Activated CD4-positive, alpha-beta T cell treated with anti-CD3 and anti-CD28 coated beads, Interleukin-2, amount 50 U/mL, for 48 hours (primary cell): ENCODE results near the gene TMEFF1.

Experiments used
- DNase-seq, 2 experiments: peaks; one replicate each; pipeline ENCODE4 v3.0.0-alpha.2; 2020

The TMEFF1 gene

DNA sequence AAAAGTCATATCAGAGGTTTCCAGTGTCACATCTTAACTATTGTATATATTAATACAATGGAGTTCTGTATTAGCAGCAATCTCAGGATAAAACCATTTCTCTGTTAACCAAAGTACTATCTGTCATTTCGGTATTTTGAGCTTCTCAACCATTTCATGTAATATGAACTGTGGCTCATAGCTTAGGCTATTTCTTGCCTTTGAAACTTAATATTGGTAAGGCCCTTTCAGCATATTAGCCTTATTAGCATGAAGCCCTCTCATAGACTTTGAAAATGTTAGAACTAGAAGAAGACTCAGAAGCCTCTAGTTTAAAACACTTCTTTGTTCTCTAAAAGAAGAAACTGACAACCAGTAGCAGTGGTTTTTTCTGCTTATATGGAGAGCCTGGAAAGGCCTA lies 105.7 kb downstream of the TMEFF1 start:
- no peak for DNase-seq

DNA sequence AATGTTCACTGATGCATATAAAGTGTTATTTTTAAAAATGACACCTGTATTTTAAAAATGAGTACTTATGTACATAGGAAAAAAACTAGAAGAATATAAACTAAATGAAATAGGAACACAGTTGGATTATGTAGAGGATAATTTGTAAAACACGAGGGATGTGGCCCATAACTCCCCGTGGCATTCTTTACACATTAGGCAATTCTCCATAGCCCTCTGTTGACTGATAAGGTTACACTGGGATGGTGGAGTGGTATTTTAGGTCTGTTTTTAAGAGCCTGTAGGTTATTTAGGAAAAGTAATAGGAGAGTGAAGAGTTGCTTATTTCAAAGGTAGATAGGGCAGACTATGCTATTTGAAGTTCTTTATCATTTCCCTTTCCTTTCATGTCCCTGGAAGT lies 106.7 kb downstream of the TMEFF1 start:
- DNase-seq, result no peak

DNA sequence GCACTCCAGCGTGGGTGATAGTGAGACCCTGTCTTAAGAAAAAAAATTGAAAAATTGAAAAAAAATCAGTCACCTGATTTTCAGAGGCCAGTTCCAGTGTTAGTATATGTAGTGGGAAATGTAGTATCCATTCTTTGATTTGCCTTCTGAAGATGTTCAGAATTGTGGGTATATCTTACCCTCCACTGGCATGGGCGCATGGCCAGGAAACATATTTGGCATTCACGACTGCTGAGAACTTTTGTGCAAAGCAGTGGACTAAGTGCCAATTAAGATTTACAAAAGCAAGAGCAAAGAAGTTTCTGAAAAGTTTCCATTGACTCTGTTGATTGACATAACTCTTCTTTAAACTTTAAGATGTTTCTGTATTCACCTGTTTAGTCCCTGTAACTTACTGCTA lies 107.3 kb downstream of the TMEFF1 start:
- no peak for DNase-seq

DNA sequence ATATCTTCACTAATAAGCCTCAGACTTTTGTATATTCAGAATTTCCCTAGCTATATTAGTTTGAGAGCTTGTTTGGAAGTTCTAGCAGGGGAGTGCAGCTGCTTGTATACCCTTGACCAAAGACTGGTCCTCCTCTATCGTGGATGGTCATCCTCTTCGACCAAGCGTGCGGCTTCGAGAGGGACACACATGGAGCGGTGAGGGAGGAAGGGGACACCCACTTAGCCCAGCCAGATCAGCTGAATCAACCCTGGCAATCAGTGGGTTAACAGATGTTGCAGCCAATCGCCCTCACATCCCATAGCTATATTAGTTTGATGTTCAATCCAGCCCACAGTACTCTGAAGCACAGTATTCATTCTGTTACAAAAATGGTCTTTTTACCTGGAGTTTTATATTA lies 108.1 kb downstream of the TMEFF1 start:
- DNase-seq, result no peak

DNA sequence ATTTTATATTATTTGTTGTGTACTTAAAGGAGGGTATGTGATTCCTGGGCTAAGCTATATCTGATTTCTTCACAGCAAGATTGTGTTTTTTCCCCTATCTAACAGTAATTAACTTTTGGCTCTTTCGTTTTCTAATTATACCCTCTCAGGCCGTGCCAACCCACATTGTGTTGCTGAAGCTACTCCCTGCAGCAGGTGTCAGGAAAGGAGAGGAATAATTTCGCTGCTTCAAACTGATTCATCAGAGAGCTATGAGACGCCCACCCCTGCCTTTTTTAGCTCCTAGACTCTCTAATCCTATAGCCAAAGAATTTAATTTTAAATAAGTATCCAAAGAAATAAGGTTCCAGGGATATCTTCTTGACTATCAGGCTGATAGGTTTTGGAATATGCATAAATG lies 108.7 kb downstream of the TMEFF1 start:
- DNase-seq, result no peak

DNA sequence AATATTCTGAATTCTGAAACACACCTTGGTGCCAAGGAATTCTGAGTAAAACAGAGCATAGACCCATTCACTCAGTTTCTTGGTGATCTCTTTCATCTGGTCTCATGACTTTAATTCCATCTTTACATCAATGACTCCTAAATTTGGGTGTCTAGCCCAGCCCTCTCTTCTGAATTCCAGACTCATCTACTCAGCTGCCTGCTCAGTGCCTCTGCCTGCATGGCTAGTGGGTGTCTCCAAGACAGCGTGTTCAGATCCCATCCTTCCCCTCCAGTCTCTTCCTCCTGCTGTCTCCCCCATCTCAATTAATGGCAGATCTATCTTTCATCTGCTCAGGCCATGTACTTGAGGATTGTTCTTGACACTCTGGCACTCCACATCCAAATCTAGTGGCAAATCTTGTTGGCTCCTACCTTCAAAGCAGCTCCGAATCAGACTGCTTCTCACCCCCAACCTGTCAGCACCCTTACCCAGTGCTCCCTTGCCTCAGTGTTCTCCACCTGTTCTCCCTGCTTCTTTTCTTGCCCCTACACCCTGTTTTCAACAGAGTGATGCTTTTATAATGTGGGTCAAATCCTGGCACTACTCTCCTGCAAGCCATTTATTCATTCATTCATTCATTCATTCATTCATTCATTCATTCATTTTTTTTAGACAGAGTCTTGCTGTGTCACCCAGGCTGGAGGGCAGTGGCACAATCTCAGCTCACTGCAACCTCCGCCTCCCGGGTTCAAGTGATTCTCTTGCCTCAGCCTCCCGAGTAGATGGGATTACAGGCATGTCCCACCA lies 110.3 kb downstream of the TMEFF1 start:
- no peak for DNase-seq

DNA sequence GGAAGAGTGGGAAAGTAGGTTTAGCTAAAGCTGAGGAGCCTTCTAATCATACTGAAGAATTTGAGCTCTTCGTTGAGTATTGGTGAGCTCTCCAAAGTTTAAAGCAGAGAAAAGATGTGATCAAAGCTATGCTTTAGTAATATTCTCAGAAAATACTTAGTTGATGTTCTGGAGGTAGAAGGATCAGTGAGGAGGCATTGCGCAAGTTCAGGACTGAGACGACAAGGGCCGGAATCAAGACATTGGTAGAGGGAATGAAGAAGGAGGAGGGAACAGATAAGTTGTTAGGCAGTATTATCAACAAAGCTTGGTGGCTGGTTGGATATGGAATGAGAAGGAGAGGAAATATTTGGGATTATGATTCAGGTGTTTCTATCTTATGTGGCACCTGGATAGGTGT lies 112.0 kb downstream of the TMEFF1 start:
- DNase-seq, result no peak

DNA sequence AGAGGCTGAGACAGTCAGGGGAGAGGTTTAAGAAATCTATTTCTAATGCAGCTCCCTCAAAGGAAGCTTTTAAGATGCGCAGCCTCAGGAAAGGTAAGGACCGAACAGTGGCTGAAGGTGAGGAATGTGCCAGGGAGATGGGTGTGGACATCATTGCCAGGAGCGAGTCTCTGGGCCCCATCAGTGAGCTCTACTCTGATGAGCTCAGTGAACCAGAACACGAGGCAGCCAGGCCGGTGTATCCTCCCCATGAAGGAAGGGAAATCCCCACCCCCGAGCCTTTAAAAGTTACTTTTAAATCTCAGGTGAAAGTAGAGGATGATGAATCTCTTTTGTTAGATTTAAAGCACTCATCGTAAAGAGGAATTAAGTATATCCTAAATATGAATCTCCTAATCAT lies 113.1 kb downstream of the TMEFF1 start:
- DNase-seq, result no peak

DNA sequence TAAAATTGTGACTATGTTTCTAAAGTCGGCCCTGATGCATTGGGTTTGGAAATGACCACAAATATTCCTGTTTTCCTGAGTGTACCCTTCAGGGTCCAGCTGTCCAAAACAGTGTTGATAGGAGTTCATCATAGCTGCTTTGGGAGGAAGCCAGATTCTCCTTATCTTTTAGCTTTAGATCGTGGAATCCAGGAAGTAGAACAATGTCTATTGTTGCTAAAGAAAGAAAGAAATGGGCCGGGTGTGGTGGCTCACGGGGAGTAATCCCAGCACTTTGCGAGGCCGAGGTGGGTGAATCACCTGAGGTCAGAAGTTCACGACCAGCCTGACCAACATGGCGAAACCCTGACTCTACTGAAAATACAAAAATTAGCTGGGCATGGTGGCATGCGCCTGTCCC lies 114.4 kb downstream of the TMEFF1 start:
- DNase-seq, result no peak

DNA sequence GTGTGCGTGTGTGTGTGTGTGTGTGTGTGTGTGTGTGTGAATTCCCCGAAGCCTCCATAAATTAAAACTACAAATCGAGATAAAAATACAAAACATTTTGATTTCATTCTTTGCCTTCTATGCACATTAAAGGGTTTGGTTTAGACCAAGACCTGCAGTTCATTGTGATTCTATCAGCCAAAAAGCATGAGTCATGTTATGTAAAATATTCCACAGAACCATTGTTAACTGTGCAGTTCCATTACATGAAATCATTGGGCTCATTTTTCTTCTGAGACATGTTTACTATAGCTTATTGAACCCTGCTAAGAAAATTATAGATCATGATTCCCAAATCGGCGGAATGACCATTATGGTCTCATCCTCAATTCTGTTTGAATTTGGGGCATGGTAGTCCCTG lies 116.6 kb downstream of the TMEFF1 start:
- DNase-seq, result no peak

DNA sequence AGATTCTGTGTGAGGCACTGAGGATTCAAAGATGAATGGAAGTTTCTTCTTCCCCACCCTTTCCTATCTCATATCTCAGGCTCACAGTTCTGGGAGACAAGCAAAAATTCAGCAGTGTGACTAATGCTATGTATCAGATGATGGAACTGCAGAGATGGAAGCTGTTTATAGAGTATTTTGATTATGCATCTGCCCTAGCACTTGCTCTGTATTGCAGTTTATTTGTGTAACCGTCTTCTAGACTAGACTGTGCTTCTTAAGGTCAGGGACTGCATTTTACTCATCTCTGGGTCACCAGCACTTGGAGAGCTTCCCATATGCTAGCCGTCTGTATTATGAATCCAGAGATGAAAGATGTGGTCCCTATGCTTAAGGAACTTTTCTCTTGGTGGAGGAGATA lies 117.5 kb downstream of the TMEFF1 start:
- no peak for DNase-seq

DNA sequence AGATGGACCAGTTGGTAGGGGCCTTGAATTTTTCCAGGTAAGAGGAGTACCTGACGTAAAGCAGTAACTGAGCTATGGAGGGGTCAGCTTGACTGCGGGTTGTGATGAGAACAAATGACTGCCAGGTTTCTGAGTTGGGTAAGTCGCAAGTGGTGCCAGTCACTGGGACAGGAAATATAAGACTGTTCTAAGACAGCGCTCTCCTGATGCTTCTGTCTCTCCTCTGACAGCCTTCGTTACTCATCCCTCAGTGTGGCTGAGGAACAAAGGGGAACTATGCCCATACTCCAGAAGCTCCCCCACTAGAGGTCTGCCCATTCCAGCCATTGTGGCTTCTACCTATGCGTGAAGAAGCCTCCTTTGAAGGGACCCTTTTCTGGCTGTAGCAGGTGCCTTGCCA lies 118.2 kb downstream of the TMEFF1 start:
- DNase-seq, result no peak

DNA sequence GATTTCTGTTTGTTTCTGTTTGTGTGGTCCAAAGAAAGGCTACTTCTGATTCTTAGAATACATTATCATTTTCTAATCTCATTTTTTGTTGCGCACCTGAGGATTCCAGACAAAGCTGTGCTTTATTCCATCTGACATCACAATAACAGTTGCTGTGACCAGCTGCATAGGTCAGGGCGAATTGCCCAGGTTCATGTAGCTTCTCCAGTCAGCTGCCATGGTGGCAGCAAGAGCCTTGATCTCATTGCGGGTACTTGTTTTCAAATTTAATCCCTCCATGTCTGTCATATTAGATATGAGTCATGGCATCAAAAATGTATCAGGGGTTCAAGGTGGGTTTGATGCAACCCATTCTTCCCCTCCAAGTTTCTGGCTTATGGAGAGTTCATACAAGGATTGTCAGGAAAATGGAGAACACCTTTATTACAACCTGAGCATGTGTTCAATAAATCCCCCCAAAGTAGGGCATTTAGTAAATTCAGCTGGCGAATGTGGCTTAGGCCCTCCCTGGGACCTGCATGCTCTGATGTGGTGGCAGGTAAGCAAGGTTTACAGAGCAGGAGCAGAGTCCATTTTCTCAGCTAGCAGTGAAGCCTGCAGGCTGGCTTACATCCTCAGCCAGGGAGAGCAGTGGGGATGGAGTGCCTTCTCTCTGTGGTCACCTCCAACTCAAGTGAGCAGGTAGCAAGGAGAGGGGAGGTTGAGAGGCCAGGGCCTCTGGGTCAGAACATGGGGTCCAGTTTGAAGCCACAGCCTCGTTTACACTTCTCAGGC lies 118.9 kb downstream of the TMEFF1 start:
- DNase-seq, result no peak

DNA sequence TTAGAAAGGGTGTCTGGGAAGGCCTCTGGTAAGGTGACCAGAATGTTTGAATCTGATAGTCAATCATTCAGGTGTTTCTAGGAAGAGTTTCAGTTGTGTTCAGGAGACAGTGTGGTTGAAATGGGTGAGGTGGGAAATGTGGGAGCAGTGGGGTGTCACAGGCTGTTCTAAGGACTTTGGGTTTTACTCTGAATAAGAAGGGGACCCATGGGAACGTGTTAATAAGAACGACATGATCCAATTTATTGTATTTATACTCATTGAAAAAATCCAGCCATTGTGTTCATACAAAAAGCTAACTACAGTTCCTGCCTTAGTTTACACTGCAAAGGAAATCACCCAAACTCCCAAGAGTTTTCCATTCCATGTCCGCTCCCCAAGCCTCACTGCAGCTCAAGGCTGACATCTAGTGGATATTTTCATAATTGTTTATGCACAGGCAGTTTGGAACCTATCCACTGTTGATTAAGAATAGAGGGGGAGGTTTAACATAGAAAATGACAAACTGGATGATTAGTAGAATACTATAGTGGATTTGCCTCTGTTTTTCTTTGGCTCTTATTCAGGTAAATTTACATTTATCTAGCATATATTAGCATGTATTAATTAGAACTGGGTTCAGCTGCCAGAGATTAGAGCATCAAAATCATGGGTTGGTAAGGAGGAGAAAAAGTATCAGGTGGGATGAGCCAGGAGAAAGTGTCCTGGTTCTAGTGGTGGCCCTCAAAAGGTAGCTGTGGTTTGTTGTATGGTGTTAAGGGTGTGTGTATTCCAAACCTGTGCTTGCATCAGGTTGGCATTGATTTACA lies 122.6 kb downstream of the TMEFF1 start:
- peak in 1 of 2 experiments; percentile 20 for DNase-seq

DNA sequence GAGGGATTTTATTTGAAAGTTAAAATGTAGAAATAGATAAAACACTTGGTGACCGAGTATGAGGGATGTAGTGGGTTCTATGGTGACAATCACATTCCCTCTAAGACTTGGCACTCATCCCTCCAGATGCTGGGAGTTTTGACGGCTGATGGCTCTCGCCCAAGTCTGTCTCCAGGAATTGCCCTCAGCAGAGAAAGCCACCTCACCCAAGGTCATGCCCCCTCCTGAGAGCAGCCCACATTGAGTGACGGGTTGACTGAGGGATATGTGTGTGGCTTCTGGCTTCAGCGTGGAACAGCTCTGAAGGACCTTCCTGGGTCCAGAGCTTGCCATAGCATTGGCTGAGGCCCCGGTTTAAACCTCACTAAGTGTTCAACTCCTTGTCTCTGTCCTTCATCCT lies 124.3 kb downstream of the TMEFF1 start:
- no peak for DNase-seq

DNA sequence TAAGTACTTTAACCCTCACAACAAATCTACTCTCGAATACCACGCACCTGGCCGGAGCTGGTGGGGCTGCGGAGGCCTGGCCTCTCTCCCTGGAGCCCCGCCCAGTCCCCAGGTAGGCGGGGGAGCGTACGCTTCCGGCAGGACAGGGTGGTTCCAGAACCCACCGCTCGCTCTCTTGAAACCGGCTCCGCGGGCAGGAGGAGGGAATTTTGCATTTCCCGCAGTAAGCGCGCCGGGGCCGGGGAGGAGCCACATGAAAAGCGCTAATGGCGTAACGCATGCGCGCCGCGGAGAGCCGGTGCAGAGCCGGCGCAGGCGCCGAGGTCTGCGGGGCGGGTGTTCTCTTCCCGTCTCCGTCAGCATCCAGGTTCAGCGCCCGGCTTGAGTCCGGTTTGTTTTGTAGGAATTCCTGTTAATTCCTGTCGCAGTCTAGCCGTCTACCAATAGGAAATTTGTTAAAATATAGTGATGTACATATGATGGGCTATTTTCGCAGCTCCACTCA lies 125.7 kb downstream of the TMEFF1 start:
- DNase-seq, result peak; percentile 81 to 85

DNA sequence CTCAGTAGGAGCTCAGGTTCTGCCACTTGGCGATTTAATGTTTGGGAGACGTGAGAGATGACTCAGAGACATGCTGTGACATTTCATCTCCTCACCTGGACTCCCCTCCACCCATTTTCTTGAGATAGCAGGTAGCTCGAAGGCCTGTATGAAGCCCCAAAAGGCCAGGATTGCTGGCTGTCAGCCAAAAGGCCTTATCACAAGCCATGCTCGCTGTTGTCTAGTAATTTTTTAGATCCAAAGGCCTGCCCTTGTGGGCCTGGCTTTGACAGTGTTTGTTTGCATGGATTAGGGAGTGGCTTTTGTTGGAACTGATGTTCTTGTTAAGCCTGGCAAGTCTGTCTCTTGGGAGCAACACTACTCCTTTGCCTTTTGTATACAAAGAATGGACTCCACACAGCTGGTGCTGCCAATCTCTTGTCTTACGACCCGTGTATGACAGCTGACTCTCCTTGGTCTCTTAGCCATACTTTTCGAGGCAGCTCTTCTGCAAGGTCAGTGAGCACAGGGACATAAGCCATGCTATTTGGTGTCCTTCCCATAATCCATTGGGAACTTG lies 127.7 kb downstream of the TMEFF1 start:
- DNase-seq, result no peak

DNA sequence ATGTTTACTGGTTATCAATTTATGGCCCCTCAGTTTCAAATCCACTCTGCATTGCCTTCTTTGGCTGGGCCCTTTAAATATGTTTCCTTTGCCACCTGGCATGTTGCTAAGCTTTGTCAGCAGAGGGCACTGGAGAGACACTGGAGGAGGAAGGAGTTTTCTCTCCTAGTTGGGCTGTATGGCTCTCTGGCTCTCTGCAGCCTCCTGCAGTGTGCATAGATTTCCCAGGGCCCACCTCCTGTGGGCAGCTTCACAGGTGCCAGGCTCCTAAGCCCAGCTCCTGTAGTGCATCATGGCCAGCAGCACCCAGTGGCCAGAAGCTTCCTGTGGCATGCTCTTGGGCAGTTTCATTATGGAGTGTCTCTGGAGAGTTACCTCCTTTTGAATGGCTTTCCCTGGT lies 128.3 kb downstream of the TMEFF1 start:
- DNase-seq, result peak; percentile 42 to 49

DNA sequence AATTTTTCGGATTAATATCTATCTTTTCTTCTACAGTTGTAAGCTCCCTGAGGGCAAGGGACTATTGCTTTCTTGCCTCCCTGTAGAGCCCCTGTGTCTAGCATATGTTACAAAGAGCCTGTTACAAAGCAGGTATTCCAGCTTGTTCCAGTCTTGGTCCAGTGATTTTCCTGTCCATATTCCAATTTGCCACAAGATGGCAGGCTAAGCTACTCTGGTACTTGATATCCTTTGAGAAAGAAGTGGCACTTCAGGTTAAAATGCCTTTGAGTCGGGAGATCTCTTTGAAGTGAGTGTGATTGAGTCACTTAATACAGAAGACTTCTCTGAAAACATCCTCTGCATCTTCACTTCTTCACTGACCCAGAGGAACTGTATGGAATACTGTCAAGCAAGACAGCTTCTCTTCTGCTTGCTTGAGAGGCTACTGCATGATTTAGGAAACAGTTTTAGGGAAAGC lies 129.4 kb downstream of the TMEFF1 start:
- no peak for DNase-seq

DNA sequence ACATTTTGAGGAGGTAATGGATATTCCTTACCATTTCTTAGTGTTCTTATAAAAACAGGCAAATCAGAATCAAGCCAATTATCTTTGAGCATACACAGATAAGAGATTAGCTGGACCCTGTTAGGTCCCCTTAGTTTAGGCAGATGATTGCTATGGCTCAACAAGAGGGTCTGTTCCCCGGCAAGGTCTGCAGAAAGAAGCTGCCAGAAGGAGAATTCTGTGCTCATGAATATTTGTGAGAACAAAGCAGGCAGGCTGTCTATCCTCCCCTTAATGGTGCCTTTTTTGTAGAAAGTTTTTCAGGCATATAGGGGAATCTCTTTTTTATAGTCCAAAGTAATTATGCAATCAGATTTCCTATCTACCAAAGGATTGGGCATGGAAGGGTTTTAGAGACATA lies 132.5 kb downstream of the TMEFF1 start:
- no peak for DNase-seq

DNA sequence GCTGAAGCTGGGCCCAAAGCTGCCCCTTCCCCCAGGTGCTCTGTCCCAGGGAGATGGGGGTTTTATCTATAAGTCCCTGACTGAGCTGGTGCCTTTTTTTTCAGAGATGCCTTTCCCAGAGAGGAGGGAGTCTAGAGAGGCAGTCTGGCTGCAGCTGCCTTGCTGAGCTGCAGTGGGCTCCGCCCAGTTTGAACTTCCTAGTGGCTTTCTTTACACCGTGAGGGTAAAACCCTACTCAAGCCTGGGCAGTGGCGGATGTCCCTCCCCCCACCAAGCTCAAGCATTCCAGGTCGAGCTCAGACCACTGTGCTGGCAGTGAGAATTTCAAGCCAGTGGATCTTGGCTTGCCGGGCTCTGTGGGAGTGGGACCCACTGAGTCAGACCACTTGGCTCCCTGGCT lies 146.2 kb downstream of the TMEFF1 start:
- no peak for DNase-seq

DNA sequence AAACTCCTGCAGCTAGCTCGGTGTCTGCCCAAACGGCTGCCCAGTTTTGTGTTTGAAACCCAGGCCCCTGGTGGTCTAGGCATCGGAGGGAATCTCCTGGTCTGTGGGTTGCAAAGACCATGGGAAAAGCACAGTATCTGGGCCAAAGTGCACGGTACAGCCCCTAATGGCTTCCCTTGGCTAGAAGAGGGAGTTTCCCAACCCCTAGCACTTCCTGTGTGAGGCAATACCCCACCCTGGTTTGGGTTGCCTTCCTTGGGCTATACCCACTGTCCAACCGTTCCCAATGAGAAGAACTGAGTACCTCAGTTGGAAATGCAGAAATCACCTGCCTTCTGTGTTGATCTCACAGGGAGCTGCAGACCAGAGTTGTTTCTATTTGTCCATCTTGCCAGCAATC lies 146.7 kb downstream of the TMEFF1 start:
- DNase-seq, result no peak

DNA sequence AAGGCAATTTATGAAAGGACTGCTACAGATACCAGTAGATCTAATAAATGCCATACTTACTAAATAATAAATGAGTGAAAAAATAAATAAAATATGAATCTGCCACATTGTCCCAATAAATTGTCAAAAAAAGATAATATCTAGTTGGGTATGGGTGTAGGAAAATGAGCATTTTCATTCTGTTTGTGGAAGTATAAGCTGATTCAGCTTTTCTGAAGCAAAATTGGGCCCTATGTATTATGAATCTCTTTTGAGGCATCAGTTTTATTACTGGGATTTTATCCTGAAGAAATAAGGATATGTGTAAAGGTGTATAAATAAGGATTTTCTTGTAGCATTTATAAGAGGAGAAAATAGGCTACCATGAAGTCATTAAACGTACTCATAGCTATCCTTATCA lies 151.0 kb downstream of the TMEFF1 start:
- DNase-seq, result no peak
